ENCODE measurements around the gene TRIM32. TPM values are rescaled to one million over a fixed set of nuclear protein-coding genes. Genes with fewer than 3 reads are reported as not detected.

TRIM32 gene
- total RNA-seq, 1 experiment from 2014 or later, result 17.5 TPM

DNA sequence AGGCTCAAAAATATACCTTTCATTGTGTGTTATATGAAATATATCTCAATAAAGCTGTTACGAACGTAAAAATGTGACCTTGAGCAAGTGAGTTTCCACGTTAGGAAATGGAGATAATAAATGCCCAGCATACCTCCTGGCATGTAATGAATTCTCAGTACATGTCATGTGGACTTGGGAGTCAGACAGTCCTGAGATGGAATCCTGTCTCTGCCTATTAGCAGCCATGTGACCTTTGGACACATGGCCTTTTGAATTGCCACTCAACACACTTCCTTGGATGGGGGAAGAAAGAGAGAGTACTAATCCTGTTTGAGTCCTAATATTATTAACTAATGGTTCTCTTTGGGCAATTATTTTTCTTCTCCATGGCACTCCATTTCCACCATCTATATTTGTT, 25.7 kb downstream of the TRIM32 start:
- CTCF ChIA-PET, result no interaction called here
- TF ChIP-seq NFYB (CRISPR knock-in tag; conservative IDR thresholded peaks at IDR 0.05; ENCODE audit: low read depth), result no peak
- TF ChIP-seq MXD4 (CRISPR knock-in tag; IDR thresholded peaks at IDR 0.05; ENCODE audit: borderline replicate concordance), result no peak
- no peak for TF ChIP-seq ELF4 (CRISPR knock-in tag; IDR thresholded peaks at IDR 0.05; ENCODE audit: low read depth)
- TF ChIP-seq JAZF1 (CRISPR knock-in tag; IDR thresholded peaks at IDR 0.05), result no peak
- TF ChIP-seq, protein P1, sequence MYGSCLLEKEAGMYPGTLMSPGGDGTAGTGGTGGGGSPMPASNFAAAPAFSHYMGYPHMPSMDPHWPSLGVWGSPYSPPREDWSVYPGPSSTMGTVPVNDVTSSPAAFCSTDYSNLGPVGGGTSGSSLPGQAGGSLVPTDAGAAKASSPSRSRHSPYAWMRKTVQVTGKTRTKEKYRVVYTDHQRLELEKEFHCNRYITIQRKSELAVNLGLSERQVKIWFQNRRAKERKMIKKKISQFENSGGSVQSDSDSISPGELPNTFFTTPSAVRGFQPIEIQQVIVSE (CRISPR knock-in tag; IDR thresholded peaks at IDR 0.05; ENCODE audit: borderline replicate concordance), result no peak
- TF ChIP-seq, protein P2, sequence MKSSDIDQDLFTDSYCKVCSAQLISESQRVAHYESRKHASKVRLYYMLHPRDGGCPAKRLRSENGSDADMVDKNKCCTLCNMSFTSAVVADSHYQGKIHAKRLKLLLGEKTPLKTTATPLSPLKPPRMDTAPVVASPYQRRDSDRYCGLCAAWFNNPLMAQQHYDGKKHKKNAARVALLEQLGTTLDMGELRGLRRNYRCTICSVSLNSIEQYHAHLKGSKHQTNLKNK (CRISPR knock-in tag; IDR thresholded peaks at IDR 0.05), result no peak
- TF ChIP-seq JUN (CRISPR knock-in tag; IDR thresholded peaks at IDR 0.05), result no peak
- TF ChIP-seq, protein P3, sequence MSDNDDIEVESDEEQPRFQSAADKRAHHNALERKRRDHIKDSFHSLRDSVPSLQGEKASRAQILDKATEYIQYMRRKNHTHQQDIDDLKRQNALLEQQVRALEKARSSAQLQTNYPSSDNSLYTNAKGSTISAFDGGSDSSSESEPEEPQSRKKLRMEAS (CRISPR knock-in tag; IDR thresholded peaks at IDR 0.05), result no peak
- Mint-ChIP-seq H3K4me3 (no peak overlapping the region), H3K9me3 (no peaks in the 10 kb centered on the region), H3K27me3 (ENCODE audit: low read depth) (no peaks in the 10 kb centered on the region), H3K27ac (no peak overlapping the region), H3K36me3 (no peaks in the 10 kb centered on the region), H3K4me1 (peaks cover 14% of the 10 kb centered on the region)
- POLR2A ChIA-PET, result no interaction called here
- ATAC-seq, result no peak
- DNase-seq (ENCODE audit: low spot score), result no peak

DNA sequence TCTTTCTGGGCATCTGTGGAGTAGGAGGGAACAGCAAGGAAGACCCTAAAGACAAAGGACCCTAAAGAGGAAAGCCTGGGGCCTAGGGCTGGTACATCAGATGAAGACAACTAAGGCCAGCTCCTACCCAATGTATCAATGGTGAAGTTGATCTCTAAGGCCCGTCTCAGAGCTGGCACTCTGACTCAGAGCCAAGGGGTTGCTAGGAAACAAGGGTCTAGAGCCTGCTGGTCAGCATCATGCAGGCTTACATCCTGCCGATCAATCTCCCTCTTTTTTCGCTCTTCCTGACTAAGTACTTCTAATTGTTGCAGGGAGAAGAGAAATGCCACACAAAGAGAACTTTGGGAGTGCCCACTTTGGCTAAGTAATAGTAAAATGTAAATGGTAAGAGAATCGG, 26.2 kb downstream of the TRIM32 start:
- TF ChIP-seq, protein P3 (CRISPR knock-in tag; IDR thresholded peaks at IDR 0.05), result no peak
- no peak for TF ChIP-seq ZBTB21 (CRISPR knock-in tag; IDR thresholded peaks at IDR 0.05; ENCODE audit: borderline replicate concordance)
- Mint-ChIP-seq H3K4me1 (peaks cover 17% of the 10 kb centered on the region), H3K4me3 (no peak overlapping the region), H3K27ac (no peak overlapping the region), H3K36me3 (no peaks in the 10 kb centered on the region), H3K27me3 (ENCODE audit: low read depth) (no peaks in the 10 kb centered on the region), H3K9me3 (no peaks in the 10 kb centered on the region)
- ChIA-PET CTCF (no interaction called here), POLR2A (no interaction called here)
- DNase-seq (ENCODE audit: low spot score), result no peak
- peak; percentile 31 for ATAC-seq

DNA sequence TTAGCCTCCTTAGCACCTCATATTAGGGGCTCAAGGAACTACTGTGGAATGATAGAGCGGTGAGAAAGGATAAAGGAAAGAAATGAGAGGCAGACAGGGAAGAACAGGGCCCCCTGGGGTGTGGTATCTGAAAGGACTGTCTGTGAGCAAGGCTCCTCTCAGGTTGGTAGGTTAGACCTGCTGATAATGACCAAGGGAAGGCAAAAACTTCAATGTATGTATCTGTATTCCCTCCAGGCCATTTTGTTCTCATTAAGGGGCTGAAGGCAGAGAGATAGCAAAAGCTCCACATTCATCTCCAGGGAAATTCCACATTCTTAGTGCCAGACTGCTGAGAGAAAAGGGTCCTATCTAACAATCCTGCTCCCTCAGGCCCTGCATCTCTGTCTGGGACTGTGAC, 28.6 kb downstream of the TRIM32 start:
- Mint-ChIP-seq H3K9me3 (peaks cover 10% of the 10 kb centered on the region), H3K27ac (no peak overlapping the region), H3K4me3 (no peak overlapping the region), H3K4me1 (peaks cover 34% of the 10 kb centered on the region), H3K36me3 (no peaks in the 10 kb centered on the region), H3K27me3 (ENCODE audit: low read depth) (no peaks in the 10 kb centered on the region)
- ATAC-seq, result peak; percentile 47
- CTCF ChIA-PET, result no interaction called here
- DNase-seq (ENCODE audit: low spot score), result peak; percentile 22
- POLR2A ChIA-PET, result no interaction called here
- TF ChIP-seq OVOL2 (CRISPR knock-in tag; IDR thresholded peaks at IDR 0.05; ENCODE audit: borderline replicate concordance) (no peak), ZBTB21 (CRISPR knock-in tag; IDR thresholded peaks at IDR 0.05; ENCODE audit: borderline replicate concordance) (no peak), ZNF263 (CRISPR knock-in tag; IDR thresholded peaks at IDR 0.05; ENCODE audit: low read depth) (no peak), NFYB (CRISPR knock-in tag; conservative IDR thresholded peaks at IDR 0.05; ENCODE audit: low read depth) (no peak), CBFB (CRISPR knock-in tag; IDR thresholded peaks at IDR 0.05; ENCODE audit: low read depth) (no peak), FOXP1 (CRISPR knock-in tag; IDR thresholded peaks at IDR 0.05; ENCODE audit: borderline replicate concordance) (no peak), TEAD4 (CRISPR knock-in tag; IDR thresholded peaks at IDR 0.05) (no peak)
- TF ChIP-seq, protein P4, sequence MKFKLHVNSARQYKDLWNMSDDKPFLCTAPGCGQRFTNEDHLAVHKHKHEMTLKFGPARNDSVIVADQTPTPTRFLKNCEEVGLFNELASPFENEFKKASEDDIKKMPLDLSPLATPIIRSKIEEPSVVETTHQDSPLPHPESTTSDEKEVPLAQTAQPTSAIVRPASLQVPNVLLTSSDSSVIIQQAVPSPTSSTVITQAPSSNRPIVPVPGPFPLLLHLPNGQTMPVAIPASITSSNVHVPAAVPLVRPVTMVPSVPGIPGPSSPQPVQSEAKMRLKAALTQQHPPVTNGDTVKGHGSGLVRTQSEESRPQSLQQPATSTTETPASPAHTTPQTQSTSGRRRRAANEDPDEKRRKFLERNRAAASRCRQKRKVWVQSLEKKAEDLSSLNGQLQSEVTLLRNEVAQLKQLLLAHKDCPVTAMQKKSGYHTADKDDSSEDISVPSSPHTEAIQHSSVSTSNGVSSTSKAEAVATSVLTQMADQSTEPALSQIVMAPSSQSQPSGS (CRISPR knock-in tag; IDR thresholded peaks at IDR 0.05; ENCODE audit: borderline replicate concordance, low read depth), result no peak
- TF ChIP-seq, protein P5, sequence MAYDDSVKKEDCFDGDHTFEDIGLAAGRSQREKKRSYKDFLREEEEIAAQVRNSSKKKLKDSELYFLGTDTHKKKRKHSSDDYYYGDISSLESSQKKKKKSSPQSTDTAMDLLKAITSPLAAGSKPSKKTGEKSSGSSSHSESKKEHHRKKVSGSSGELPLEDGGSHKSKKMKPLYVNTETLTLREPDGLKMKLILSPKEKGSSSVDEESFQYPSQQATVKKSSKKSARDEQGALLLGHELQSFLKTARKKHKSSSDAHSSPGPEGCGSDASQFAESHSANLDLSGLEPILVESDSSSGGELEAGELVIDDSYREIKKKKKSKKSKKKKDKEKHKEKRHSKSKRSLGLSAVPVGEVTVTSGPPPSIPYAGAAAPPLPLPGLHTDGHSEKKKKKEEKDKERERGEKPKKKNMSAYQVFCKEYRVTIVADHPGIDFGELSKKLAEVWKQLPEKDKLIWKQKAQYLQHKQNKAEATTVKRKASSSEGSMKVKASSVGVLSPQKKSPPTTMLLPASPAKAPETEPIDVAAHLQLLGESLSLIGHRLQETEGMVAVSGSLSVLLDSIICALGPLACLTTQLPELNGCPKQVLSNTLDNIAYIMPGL (CRISPR knock-in tag; IDR thresholded peaks at IDR 0.05), result no peak
- TF ChIP-seq, protein P6, sequence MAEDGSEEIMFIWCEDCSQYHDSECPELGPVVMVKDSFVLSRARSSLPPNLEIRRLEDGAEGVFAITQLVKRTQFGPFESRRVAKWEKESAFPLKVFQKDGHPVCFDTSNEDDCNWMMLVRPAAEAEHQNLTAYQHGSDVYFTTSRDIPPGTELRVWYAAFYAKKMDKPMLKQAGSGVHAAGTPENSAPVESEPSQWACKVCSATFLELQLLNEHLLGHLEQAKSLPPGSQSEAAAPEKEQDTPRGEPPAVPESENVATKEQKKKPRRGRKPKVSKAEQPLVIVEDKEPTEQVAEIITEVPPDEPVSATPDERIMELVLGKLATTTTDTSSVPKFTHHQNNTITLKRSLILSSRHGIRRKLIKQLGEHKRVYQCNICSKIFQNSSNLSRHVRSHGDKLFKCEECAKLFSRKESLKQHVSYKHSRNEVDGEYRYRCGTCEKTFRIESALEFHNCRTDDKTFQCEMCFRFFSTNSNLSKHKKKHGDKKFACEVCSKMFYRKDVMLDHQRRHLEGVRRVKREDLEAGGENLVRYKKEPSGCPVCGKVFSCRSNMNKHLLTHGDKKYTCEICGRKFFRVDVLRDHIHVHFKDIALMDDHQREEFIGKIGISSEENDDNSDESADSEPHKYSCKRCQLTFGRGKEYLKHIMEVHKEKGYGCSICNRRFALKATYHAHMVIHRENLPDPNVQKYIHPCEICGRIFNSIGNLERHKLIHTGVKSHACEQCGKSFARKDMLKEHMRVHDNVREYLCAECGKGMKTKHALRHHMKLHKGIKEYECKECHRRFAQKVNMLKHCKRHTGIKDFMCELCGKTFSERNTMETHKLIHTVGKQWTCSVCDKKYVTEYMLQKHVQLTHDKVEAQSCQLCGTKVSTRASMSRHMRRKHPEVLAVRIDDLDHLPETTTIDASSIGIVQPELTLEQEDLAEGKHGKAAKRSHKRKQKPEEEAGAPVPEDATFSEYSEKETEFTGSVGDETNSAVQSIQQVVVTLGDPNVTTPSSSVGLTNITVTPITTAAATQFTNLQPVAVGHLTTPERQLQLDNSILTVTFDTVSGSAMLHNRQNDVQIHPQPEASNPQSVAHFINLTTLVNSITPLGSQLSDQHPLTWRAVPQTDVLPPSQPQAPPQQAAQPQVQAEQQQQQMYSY (CRISPR knock-in tag; IDR thresholded peaks at IDR 0.05), result no peak
- TF ChIP-seq, protein P7, sequence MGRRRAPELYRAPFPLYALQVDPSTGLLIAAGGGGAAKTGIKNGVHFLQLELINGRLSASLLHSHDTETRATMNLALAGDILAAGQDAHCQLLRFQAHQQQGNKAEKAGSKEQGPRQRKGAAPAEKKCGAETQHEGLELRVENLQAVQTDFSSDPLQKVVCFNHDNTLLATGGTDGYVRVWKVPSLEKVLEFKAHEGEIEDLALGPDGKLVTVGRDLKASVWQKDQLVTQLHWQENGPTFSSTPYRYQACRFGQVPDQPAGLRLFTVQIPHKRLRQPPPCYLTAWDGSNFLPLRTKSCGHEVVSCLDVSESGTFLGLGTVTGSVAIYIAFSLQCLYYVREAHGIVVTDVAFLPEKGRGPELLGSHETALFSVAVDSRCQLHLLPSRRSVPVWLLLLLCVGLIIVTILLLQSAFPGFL (CRISPR knock-in tag; IDR thresholded peaks at IDR 0.05; ENCODE audit: borderline replicate concordance), result no peak
- TF ChIP-seq, protein P8, sequence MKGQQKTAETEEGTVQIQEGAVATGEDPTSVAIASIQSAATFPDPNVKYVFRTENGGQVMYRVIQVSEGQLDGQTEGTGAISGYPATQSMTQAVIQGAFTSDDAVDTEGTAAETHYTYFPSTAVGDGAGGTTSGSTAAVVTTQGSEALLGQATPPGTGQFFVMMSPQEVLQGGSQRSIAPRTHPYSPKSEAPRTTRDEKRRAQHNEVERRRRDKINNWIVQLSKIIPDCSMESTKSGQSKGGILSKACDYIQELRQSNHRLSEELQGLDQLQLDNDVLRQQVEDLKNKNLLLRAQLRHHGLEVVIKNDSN (CRISPR knock-in tag; IDR thresholded peaks at IDR 0.05), result no peak
- TF ChIP-seq, protein P1 (CRISPR knock-in tag; IDR thresholded peaks at IDR 0.05; ENCODE audit: borderline replicate concordance), result no peak

Data from WTC11 (cell line).